Hepatic stellate cell (primary cell): ENCODE data around the gene SENP3.

Experiments used
- DNase-seq: peaks from one replicate; pipeline ENCODE4 v3.0.0; 2011; ENCODE audit warnings: low spot score

The SENP3 gene

GRCh38 chr17:7577327-7578199 lies 15.8 kb downstream of the SENP3 start:
- no peak for DNase-seq

GRCh38 chr17:7579001-7579833 lies 17.5 kb downstream of the SENP3 start, which contains the start of gene CD68:
Gene CD68, plus strand, starts transcription at chr17:7579638. Its CDS starts 40 bp downstream, at chr17:7579678.
- DNase-seq = peak; percentile 94

GRCh38 chr17:7579834-7580603 lies 18.3 kb downstream of the SENP3 start:
- no peak for DNase-seq

GRCh38 chr17:7580604-7581575 lies 19.2 kb downstream of the SENP3 start:
- no peak for DNase-seq

- no peak for DNase-seq
These were observed 20.9 kb downstream of the SENP3 start for GRCh38 chr17:7582396-7583252.

- DNase-seq = peak; percentile 94
These were observed 21.8 kb downstream of the SENP3 start, which contains the start of gene MPDU1 for GRCh38 chr17:7583253-7584109. Gene MPDU1, plus strand, starts transcription at chr17:7583852. Its CDS starts 11 bp downstream, at chr17:7583863.

- no peak for DNase-seq
These were observed 25.1 kb downstream of the SENP3 start for GRCh38 chr17:7586673-7587419.

GRCh38 chr17:7587420-7588151 lies 25.9 kb downstream of the SENP3 start:
- DNase-seq = peak; percentile 94

- DNase-seq = no peak
These were observed 27.0 kb downstream of the SENP3 start for GRCh38 chr17:7588553-7589203.

- peak; percentile 89 for DNase-seq
These were observed 27.6 kb downstream of the SENP3 start for GRCh38 chr17:7589204-7589868.

- peak; percentile 55 for DNase-seq
These were observed 28.4 kb downstream of the SENP3 start, which contains the start of gene SOX15 for GRCh38 chr17:7589891-7590691. Gene SOX15, minus strand, starts transcription at chr17:7590094. Its CDS starts 418 bp downstream, at chr17:7589676.

- DNase-seq = peak; percentile 79
These were observed 29.0 kb downstream of the SENP3 start for GRCh38 chr17:7590743-7591142.

GRCh38 chr17:7591596-7591995 lies 29.9 kb downstream of the SENP3 start:
- no peak for DNase-seq

GRCh38 chr17:7592422-7593021 lies 30.8 kb downstream of the SENP3 start:
- no peak for DNase-seq

- DNase-seq = no peak
These were observed 31.6 kb downstream of the SENP3 start for GRCh38 chr17:7593296-7593695.
